Hepatic stellate cell (primary cell): ENCODE results near the gene CIDEC.

Experiments
- DNase-seq: peaks from one replicate; pipeline ENCODE4 v3.0.0; 2011; ENCODE audit warnings: low spot score

The CIDEC gene, protein sequence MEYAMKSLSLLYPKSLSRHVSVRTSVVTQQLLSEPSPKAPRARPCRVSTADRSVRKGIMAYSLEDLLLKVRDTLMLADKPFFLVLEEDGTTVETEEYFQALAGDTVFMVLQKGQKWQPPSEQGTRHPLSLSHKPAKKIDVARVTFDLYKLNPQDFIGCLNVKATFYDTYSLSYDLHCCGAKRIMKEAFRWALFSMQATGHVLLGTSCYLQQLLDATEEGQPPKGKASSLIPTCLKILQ

DNA sequence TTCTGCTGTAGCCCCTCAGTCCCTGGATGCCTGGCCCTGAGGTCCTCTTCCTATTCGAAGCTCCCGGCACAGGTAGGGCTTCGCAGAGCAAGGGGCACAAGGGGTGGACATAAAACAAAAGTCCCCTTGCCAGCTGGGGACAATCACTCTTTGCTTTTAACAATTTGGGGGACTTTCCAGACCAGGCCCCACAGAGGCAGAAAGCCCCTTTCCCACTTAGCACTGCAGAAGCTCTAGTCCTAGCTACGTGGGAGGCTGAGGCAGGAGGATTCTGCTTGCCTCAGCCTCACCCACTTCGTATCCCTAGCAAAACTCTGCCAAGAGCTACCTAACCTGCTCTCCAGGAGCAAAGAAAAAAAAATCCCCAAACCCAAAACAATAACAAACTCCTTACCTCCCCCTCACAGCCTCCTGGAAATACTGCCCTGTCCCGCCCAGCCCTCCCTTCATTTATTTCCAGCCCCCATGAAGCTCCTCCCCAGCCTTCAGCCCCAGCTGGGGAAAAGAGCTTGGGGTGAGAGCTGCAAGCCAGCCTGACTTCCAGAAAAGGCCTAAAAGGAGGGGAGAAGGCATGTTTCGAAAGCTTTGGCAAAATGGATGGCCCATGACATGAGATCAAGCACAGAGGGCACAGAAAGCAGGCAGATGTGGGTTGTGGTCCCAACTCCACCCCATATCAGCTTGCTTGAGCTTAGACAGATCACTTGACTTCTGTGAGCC lies at the start of gene CIDEC:
Gene CIDEC, minus strand, starts transcription at position 424 of the 720 bp plus-strand sequence. CDS start 1,767 bp downstream, outside the sequence.
- no peak for DNase-seq

DNA sequence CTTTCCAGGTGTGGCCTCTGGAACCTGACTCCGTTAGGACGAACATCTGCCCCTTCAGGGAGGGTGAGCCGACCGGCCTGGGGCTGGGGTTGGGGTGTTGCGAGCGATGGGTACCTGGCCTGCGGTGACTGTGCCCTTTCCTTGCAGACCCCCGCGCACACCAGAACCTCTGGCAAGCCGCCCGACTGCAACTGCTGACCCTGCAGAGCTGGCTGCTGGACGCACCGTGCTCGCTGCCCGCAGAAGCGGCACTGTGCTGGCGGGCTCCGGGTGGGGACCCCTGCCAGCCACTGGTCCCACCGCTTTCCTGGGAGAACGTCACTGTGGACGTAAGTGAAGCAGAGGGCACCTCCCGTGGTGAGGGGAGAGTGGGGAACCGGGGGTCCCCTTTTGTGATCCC lies 48.1 kb upstream of the CIDEC start:
- DNase-seq: no peak

DNA sequence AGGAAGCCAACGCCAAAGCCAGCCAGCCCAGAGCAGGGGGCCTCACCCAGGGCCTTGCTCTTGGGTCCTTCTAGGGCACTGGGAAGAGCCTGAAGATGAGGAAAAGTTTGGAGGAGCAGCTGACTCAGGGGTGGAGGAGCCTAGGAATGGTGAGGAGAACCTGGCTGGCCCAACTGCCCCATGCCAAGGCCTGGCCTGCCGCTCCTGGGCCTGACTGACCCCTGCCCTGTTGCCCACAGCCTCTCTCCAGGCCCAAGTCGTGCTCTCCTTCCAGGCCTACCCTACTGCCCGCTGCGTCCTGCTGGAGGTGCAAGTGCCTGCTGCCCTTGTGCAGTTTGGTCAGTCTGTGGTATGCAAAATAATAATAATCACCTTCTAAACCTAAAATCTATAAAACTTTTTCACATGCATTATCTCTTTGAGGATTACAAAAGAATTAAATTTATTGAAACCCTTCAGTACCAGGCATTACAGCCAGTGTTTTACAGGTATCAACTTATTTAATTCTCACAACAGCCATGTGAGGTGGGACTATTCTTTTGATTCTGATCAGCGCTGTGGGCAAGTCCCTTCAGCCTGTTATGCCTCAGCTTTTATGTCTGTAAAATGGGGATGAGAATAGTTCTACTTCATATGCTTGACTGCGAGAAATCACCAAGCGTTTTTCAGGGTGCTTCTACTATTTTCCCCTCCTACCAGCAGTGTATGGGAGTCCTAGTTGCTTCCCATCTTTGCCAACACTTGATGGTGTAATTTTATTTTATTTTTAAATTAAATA lies 38.4 kb upstream of the CIDEC start:
- no peak for DNase-seq

DNA sequence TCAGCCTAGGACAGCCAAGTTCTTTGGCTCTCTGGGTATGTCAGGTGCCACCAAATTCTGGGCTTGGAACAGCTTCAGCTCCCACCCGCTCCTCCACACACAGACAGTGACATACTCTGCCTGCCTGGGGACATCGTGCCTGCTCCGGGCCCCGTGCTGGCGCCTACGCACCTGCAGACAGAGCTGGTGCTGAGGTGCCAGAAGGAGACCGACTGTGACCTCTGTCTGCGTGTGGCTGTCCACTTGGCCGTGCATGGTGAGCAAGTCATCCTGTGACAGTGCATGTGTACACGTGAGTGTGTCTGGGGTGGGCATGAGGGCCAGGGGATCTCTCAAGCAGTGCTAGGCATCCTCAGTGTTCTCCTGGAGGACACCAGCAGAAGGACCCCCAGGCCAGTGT lies 37.8 kb upstream of the CIDEC start:
- DNase-seq: no peak

DNA sequence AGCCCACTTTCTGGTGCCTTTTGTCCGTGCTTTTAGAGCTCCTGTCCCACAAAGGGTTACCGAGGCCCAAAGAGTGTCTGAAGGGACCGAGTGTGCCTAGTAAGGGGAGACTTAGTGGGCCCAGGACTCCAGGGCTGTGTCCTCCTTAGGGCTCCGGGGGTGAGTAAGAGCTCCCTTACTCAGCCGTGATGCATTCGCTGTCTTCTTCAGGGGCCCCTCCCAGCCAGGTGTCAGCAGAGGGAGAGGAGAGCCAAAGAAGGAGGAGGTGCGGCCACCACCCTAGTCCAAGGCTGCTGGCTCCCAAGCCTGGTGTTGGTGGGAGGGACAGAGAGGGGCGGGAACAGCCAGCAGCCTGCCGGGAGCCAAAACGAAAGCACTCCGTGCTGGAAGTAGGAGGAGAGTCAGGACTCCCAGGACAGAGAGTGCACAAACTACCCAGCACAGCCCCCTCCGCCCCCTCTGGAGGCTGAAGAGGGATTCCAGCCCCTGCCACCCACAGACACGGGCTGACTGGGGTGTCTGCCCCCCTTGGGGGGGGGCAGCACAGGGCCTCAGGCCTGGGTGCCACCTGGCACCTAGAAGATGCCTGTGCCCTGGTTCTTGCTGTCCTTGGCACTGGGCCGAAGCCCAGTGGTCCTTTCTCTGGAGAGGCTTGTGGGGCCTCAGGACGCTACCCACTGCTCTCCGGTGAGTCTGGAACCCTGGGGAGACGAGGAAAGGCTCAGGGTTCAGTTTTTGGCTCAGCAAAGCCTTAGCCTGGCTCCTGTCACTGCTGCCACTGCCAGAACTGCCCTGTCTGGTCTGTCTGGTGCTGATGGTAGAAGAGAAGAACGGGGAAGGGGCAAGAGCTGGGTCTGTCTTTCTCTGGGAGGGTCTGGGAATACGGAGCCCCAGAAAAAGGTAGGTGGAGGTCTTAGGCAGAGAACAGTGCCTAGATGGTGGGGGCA lies 37.0 kb upstream of the CIDEC start, which contains the start of gene IL17RC:
Gene IL17RC, plus strand, starts transcription at position 365 of the 947 bp plus-strand sequence. Its CDS starts 218 bp downstream, at position 583.
- peak; percentile 91 for DNase-seq

DNA sequence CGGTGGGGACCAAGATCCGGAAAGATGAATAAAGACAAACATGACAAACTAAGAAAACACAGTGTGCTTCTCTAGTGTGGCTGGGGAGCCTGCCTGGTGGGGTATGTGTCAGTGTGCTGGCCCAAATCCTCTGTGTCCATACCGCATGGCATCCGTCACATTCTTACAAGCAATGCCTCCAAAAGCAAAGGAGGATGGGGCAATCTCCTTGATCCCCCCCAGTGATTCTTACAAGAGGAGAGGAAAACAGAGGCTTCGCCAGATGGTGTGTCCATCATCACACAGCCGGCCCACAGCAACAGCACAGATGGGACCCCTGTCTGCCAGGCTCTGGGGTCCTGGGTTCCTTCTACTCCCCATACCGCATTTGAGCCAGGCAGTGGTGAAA lies 36.3 kb upstream of the CIDEC start:
- DNase-seq: peak; percentile 77

DNA sequence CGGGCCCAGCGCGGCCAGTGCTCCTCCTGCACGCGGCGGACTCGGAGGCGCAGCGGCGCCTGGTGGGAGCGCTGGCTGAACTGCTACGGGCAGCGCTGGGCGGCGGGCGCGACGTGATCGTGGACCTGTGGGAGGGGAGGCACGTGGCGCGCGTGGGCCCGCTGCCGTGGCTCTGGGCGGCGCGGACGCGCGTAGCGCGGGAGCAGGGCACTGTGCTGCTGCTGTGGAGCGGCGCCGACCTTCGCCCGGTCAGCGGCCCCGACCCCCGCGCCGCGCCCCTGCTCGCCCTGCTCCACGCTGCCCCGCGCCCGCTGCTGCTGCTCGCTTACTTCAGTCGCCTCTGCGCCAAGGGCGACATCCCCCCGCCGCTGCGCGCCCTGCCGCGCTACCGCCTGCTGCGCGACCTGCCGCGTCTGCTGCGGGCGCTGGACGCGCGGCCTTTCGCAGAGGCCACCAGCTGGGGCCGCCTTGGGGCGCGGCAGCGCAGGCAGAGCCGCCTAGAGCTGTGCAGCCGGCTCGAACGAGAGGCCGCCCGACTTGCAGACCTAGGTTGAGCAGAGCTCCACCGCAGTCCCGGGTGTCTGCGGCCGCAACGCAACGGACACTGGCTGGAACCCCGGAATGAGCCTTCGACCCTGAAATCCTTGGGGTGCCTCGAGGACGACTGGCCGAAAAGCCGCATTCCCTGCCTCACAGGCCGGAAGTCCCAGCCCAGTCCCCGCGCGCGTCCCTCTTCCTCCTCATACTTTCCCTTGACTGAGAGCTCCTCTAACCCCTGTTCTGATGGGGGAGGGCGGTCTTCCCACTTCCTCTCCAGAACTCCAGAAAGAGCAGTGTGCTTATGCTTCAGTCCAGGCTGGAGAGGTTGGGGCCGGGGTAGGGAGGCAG lies 35.4 kb upstream of the CIDEC start:
- DNase-seq: peak; percentile 53

DNA sequence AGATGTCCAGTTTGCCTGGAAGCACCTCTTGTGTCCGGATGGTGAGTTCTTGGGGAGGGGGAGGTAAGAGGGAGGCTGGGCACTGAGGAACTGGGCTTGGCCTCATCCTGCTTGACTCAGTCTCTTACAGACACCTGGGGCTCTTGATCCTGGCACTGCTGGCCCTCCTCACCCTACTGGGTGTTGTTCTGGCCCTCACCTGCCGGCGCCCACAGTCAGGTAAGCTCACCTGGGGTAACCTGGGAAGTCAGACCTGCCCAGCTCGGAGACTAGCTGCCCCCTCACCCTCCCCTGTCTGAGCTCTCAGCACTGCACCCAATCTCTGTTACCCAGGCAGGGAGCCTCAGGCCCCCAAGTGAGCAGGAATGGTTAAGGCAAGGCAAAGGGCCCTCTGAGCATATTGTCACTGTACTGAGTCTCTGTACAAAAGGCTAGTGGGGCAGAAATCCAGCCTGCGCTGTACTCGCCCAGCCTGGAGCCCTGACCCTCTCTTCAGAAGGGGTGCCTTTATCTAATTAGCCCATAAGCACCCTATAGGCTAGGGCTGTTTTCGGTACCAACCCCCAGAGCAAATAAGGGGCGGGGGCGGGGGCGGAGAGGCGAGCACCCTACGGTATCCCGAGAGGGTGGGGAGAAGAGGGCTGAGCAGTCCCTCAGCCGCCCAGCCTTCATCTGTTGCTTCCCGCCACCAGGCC lies 34.7 kb upstream of the CIDEC start:
- no peak for DNase-seq

DNA sequence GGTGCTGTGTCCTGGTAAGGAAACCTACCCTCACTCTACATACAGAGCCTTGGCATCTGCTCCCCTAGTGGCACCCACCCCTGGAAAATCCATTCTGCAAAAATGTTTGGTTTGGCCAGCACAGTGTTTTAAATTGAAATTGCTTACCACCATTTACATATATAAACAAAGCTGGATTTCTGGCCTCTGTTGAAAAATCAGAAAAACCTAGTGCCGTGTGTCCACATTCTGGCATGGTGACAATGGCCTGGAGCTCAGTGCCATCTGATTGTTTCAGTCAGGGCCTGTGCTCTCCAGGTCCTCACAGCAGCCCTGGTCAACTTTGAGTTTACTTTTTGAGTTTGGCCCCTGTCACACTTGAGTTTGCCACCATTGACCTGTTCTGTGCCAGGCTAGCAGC lies 34.0 kb upstream of the CIDEC start:
- DNase-seq: no peak

DNA sequence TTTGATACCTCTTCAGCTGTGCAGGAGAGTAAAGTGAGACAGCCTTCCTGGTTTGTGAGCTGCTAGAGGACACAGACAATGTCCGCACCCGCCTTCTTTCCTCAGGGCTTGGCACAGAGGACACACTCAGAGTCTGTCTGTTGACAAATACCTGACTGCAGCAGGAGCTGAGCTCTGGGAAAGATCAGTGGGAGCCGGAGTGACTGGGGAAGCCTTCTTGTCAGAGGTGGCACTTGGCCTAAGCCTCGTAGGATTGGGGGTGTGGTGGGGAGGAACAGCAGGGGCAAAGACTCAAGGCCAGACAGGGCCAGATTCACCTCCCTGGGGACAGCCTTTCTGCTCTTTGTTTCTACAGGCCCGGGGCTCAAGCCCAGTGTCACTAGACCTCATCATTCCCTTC lies 33.5 kb upstream of the CIDEC start:
- no peak for DNase-seq

DNA sequence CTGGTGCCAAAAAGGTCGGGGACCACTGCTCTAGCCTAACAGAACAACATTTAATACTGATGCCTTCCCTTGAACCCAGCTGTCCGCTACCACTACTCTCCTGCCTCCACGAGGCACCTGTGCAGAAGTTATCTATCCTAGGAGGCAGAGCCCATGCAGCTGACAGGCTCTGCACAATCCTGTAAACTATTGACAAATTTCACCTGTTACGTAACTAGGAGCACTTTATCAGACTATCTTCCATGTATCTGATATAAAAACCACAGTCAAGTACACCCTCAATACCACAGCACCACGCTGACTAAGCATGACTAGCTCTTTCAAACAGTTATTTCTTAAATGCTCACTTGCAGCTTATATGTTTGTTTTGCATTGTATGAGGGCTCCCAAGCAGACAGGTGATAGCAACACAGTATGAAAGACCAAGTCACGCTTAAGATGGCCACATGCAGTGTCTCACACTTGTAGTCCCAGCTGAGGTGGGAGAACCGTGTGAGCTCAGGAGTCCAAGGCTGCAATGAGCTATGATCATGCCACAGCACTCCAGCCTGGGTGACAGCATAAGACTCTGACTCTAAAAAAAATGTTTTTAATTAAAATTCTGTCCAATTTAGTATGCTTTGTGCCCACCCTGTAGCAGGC lies 32.4 kb upstream of the CIDEC start:
- no peak for DNase-seq

DNA sequence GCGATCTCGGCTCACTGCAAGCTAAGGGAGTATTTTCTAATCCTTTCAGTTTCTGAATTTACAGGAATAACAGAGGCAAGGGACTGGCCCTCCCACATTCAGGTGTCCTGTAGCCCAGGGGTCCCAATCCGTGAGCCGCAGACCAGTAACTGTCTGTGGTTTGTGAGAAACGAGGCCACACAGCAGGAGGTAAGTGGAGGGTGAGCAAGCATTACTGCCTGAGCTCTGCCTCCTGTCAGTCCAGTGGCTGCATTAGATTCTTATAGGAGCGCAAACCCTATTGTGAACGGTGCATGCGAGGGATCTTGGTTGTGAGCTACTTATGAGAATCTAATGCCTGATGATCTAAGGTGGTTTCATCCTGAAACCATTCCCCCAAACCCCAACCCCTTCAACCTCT lies 31.8 kb upstream of the CIDEC start:
- no peak for DNase-seq

DNA sequence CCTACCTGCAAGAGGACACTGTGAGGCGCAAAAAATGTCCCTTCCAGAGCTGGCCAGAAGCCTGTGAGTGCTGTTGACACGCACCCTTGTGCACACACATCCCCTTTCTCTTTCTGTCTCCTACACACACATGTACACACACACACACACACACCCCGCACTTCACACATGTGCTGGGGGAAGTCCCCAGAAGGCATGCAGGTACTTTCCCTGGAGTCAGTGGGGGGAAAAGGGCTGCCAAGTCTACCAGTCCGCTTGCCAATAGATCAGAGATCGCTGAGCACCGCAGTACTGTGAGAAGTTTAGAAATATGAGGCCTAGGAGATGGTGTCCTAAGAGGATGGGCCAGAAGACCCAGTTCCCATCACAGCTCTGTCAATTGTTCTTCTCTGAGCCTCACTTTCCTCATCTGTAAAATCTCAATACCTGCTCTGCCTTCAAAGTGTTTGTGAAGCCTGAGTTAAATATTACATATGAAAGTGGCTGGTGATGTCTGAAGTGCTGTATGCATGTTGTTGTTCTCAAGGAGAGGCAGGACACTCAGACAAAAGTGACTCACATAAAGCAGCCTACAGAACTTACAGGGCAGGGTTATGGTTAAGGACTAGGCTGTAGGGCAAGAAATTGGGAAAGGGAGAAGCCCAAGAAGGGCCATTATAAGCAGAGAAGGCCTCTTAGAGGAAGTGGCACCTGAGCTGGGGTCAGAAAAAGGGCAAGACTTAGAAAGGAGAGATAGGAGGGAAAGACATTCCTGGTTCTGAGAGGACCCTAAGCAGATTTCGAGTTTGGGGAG lies 29.4 kb upstream of the CIDEC start:
- DNase-seq: no peak

DNA sequence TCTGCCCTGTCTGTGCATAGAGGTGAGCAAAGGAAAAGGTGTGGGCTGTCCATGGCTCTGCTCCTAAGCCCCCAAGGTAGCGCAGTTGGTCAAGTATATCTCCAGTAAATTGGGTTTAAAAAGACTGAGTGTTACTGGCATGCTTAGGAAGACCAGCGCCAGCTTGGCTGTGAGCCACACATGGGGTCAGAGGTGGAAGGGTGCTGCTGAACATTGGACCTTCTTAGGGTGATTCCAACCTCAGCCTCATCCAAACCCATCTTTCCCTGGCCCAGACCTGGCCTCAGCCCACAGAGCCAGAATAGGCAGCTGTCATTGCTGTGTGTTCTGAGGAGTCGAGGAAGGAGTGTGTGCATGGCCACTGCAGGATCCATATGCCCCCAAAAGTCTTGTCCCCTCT lies 28.2 kb upstream of the CIDEC start:
- DNase-seq: no peak

DNA sequence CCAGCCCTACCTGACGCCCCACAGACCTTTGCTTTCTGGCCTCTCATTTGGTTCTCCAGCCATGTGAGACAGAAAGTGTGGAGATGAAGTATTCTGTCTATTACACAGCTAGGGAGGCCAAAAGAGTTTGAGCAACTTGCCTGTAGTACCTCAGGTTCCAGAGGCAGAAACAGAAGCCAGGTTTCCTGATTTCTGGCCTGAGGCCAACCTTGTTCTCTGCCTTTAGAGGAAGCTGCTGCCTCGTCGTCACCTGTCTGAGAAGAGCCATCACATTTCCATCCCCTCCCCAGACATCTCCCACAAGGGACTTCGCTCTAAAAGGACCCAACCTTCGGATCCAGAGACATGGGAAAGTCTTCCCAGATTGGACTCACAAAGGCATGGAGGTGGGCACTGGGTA lies 26.4 kb upstream of the CIDEC start:
- DNase-seq: no peak

DNA sequence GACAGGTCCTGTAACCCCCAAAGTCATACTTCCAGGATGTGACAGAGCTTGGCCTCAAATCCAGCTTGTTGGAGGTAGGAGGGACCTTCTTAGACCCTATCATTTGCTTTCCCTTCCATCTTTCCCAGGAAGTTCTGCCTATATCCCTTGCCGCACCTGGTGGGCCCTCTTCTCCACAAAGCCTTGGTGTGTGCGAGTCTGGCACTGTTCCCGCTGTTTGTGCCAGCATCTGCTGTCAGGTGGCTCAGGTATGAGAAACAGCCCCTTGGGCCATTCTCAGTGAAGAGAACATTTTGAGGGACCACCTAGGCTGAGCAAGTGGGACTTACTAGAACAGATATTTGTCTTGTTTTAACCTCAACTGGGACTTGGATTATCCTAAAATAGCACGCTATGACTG lies 23.9 kb upstream of the CIDEC start:
- DNase-seq: no peak

DNA sequence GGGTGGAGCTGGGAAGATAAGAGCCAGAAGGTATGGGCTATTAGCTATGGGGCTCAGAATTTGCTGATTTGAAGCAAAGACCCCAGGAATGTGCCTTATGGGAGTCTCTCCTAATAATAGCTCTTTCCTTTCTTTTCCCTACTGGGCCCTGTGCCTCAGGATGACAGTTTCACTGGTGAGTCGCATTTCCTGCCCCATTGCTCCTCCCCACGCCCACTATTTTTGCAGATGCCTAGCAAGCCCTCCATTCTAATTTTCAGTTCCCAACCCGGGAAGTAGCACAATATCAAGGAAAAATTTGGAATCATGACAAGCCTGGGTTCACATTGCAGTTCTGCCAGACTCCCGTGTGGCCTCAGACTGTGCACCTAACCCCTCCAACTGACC lies 23.2 kb upstream of the CIDEC start:
- peak; percentile 75 for DNase-seq

DNA sequence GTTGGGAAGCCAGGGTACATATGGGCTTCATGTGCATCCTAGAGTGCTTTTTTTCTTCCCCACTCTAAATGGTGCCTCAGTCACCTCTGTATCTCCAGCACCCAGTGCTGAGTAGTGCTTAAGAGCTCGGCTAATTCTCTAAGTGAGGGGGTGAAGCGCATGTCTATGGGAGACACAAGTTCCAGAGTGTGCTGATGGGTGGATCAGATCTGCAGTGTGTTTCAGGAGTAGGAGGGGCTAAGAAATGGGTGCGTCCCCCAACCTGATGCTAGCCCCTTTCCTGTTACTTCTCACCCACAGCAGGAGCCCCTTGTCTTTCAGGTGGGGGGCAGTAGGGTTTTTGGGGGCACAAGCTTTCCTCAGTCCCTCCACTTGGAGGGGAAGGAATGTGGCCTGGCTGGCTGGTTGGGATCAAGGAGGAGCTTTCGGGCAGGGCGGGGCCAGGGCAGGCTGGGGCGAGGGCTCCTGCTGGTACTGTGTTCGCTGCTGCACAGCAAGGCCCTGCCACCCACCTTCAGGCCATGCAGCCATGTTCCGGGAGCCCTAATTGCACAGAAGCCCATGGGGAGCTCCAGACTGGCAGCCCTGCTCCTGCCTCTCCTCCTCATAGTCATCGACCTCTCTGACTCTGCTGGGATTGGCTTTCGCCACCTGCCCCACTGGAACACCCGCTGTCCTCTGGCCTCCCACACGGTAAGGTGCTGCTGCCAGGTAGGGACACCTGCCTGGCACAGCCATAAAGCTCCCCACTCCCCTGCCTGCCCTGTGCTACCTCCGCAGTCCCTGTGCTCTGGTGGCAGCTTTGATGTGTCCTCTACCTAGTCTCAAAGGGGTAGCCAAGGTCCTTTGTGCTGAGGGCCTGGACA lies 22.6 kb upstream of the CIDEC start, which contains the start of gene IL17RE:
Gene IL17RE, plus strand, starts transcription at position 477 of the 866 bp plus-strand sequence. Its CDS starts 85 bp downstream, at position 562.
- peak; percentile 56 for DNase-seq
